ENCODE measurements around the gene TRPM3. TPM values are rescaled to one million over a fixed set of nuclear protein-coding genes. Genes with fewer than 3 reads are reported as not detected.

Gene TRPM3
- total and polyA plus RNA-seq, 2 of the 8 experiments (the other 6 are each of a cell fraction or from before 2014, with no cell fraction given), result 2.4 to 10.9 TPM

- no peak for TF ChIP-seq MAFK (IDR thresholded peaks at IDR 0.05; ENCODE audit: low read depth, low read length)
- no peak for TF ChIP-seq SIRT6 (IDR thresholded peaks at IDR 0.05; ENCODE audit: low read length)
- TF ChIP-seq SP1 (IDR thresholded peaks at IDR 0.05; ENCODE audit: low read depth, low read length), result no peak
- TF ChIP-seq HDAC6 (IDR thresholded peaks at IDR 0.05; ENCODE audit: low read depth, low read length), result no peak
- no peak for TF ChIP-seq JUND (IDR thresholded peaks at IDR 0.05; ENCODE audit: low read length)
Measured at GRCh38 chr9:71032779-71033178, 88.6 kb downstream of the TRPM3 start (continued).

Data from H1 (cell line).